ENCODE results near the gene TRIM71. TPM values are rescaled to one million over a fixed set of nuclear protein-coding genes. Genes with fewer than 3 reads are reported as not detected.
"Not testable (repeated sequence)": the region's sequence is repeated elsewhere in the genome, so short reads cannot be mapped to it uniquely, and the experiment has no call there.

TRIM71 gene
- polyA plus RNA-seq, 2 donors = not detected

GRCh38 chr3:32937331-32937730 lies 119.5 kb downstream of the TRIM71 start:
- no peak overlapping the region for H3K4me3 ChIP-seq (ENCODE audit: low read depth in 1 of 2, low read length in 2 of 2)
- no peaks in the 10 kb centered on the region for H3K36me3 ChIP-seq (ENCODE audit: control insufficient read depth in 2 of 2, insufficient read depth in 2 of 2, low read length in 1 of 2)
- WGBS, 2 donors = 61 to 62% methylated on average over 2 of the region's 2 CpGs
- H3K4me1 ChIP-seq (ENCODE audit: control insufficient read depth in 2 of 2, insufficient read depth in 2 of 2, low read length in 1 of 2) = no peaks in the 10 kb centered on the region
- no peaks in the 10 kb centered on the region for H3K27me3 ChIP-seq (ENCODE audit: control insufficient read depth in 1 of 2, insufficient read depth in 2 of 2, low read length in 2 of 2)
- no peak overlapping the region for H3K27ac ChIP-seq (ENCODE audit: low read depth in 2 of 2, low read length in 1 of 2)
- no peaks in the 10 kb centered on the region for H3K9me3 ChIP-seq (ENCODE audit: control insufficient read depth in 2 of 2, insufficient read depth in 1 of 2, low read depth in 1 of 2, low read length in 1 of 2)

- H3K9me3 ChIP-seq (ENCODE audit: control insufficient read depth in 2 of 2, insufficient read depth in 1 of 2, low read depth in 1 of 2, low read length in 1 of 2); H3K4me1 ChIP-seq (ENCODE audit: control insufficient read depth in 2 of 2, insufficient read depth in 2 of 2, low read length in 1 of 2); H3K4me3 ChIP-seq (ENCODE audit: low read depth in 1 of 2, low read length in 2 of 2); H3K36me3 ChIP-seq (ENCODE audit: control insufficient read depth in 2 of 2, insufficient read depth in 2 of 2, low read length in 1 of 2); H3K27me3 ChIP-seq (ENCODE audit: control insufficient read depth in 1 of 2, insufficient read depth in 2 of 2, low read length in 2 of 2); H3K27ac ChIP-seq (ENCODE audit: low read depth in 2 of 2, low read length in 1 of 2): not testable (repeated sequence)
- WGBS, 2 donors = 90 to 94% methylated on average over 38 to 40 of the region's 40 CpGs
These were observed 121.9 kb downstream of the TRIM71 start for GRCh38 chr3:32939531-32940284.

- no peak overlapping the region for H3K4me3 ChIP-seq (ENCODE audit: low read depth in 1 of 2, low read length in 2 of 2)
- 91 to 94% methylated on average over 16 of the region's 16 CpGs for WGBS, 2 donors
- H3K27ac ChIP-seq (ENCODE audit: low read depth in 2 of 2, low read length in 1 of 2) = no peak overlapping the region
- H3K4me1 ChIP-seq (ENCODE audit: control insufficient read depth in 2 of 2, insufficient read depth in 2 of 2, low read length in 1 of 2) = no peaks in the 10 kb centered on the region
- H3K36me3 ChIP-seq (ENCODE audit: control insufficient read depth in 2 of 2, insufficient read depth in 2 of 2, low read length in 1 of 2) = no peaks in the 10 kb centered on the region
- H3K9me3 ChIP-seq (ENCODE audit: control insufficient read depth in 2 of 2, insufficient read depth in 1 of 2, low read depth in 1 of 2, low read length in 1 of 2) = no peaks in the 10 kb centered on the region
- no peaks in the 10 kb centered on the region for H3K27me3 ChIP-seq (ENCODE audit: control insufficient read depth in 1 of 2, insufficient read depth in 2 of 2, low read length in 2 of 2)
These were observed 122.9 kb downstream of the TRIM71 start for GRCh38 chr3:32940726-32941125.

- H3K36me3 ChIP-seq (ENCODE audit: control insufficient read depth in 2 of 2, insufficient read depth in 2 of 2, low read length in 1 of 2) = no peaks in the 10 kb centered on the region
- no peak overlapping the region for H3K4me3 ChIP-seq (ENCODE audit: low read depth in 1 of 2, low read length in 2 of 2)
- no peaks in the 10 kb centered on the region for H3K4me1 ChIP-seq (ENCODE audit: control insufficient read depth in 2 of 2, insufficient read depth in 2 of 2, low read length in 1 of 2)
- no peak overlapping the region for H3K27ac ChIP-seq (ENCODE audit: low read depth in 2 of 2, low read length in 1 of 2)
- 57 to 69% methylated on average over 3 of the region's 3 CpGs for WGBS, 2 donors
- no peaks in the 10 kb centered on the region for H3K9me3 ChIP-seq (ENCODE audit: control insufficient read depth in 2 of 2, insufficient read depth in 1 of 2, low read depth in 1 of 2, low read length in 1 of 2)
- no peaks in the 10 kb centered on the region for H3K27me3 ChIP-seq (ENCODE audit: control insufficient read depth in 1 of 2, insufficient read depth in 2 of 2, low read length in 2 of 2)
These were observed 127.3 kb downstream of the TRIM71 start for GRCh38 chr3:32945136-32945535.

GRCh38 chr3:32945598-32945997 lies 127.8 kb downstream of the TRIM71 start:
- not testable (repeated sequence) for H3K27ac ChIP-seq (ENCODE audit: low read depth in 2 of 2, low read length in 1 of 2); H3K27me3 ChIP-seq (ENCODE audit: control insufficient read depth in 1 of 2, insufficient read depth in 2 of 2, low read length in 2 of 2); H3K36me3 ChIP-seq (ENCODE audit: control insufficient read depth in 2 of 2, insufficient read depth in 2 of 2, low read length in 1 of 2); H3K4me1 ChIP-seq (ENCODE audit: control insufficient read depth in 2 of 2, insufficient read depth in 2 of 2, low read length in 1 of 2); H3K9me3 ChIP-seq (ENCODE audit: control insufficient read depth in 2 of 2, insufficient read depth in 1 of 2, low read depth in 1 of 2, low read length in 1 of 2); H3K4me3 ChIP-seq (ENCODE audit: low read depth in 1 of 2, low read length in 2 of 2)
- 92 to 93% methylated on average over 12 of the region's 12 CpGs for WGBS, 2 donors

- 80 to 83% methylated on average over 5 of the region's 5 CpGs for WGBS, 2 donors
These were observed 129.4 kb downstream of the TRIM71 start for GRCh38 chr3:32946973-32947788.

More at GRCh38 chr3:32946973-32947788, 129.4 kb downstream of the TRIM71 start:
- H3K9me3 ChIP-seq (ENCODE audit: control insufficient read depth in 2 of 2, insufficient read depth in 1 of 2, low read depth in 1 of 2, low read length in 1 of 2) = no peaks in the 10 kb centered on the region
- H3K27me3 ChIP-seq (ENCODE audit: control insufficient read depth in 1 of 2, insufficient read depth in 2 of 2, low read length in 2 of 2) = no peaks in the 10 kb centered on the region
- H3K4me1 ChIP-seq (ENCODE audit: control insufficient read depth in 2 of 2, insufficient read depth in 2 of 2, low read length in 1 of 2) = no peaks in the 10 kb centered on the region
- no peak overlapping the region for H3K4me3 ChIP-seq (ENCODE audit: low read depth in 1 of 2, low read length in 2 of 2)
- no peaks in the 10 kb centered on the region for H3K36me3 ChIP-seq (ENCODE audit: control insufficient read depth in 2 of 2, insufficient read depth in 2 of 2, low read length in 1 of 2)
- no peak overlapping the region for H3K27ac ChIP-seq (ENCODE audit: low read depth in 2 of 2, low read length in 1 of 2)

Other genes with a start within 250 kb of the TRIM71 start
- 10 to 100 TPM in 1 of 2 donors, 1 to 10 TPM in 1; 7.9 to 15.7 TPM for gene DYNC1LI1, start 247.1 kb upstream of the TRIM71 start, polyA plus RNA-seq
- 10 to 100 TPM; 11.7 to 12.8 TPM for gene CNOT10, start 132.8 kb upstream of the TRIM71 start, polyA plus RNA-seq
- under 1 TPM; 0.06 to 0.13 TPM for gene CCR4, start 133.6 kb downstream of the TRIM71 start, polyA plus RNA-seq